ENCODE results near the gene IRGQ.
"Not testable (repeated sequence)": the region's sequence is repeated elsewhere in the genome, so short reads cannot be mapped to it uniquely, and the experiment has no call there.

The IRGQ gene

GRCh38 chr19:43597876-43598275 lies 1.9 kb upstream of the IRGQ start:
- DNase-seq = peak; percentile 16

GRCh38 chr19:43596842-43597461 lies 1.0 kb upstream of the IRGQ start:
- DNase-seq = no peak

GRCh38 chr19:43595605-43595998 lies 332 bp downstream of the IRGQ start:
- no peak for DNase-seq

GRCh38 chr19:43594710-43595604 lies 977 bp downstream of the IRGQ start:
- peak; percentile 79 for DNase-seq

GRCh38 chr19:43594081-43594697 lies 1.7 kb downstream of the IRGQ start:
- DNase-seq = no peak

GRCh38 chr19:43592800-43593350 lies 3.1 kb downstream of the IRGQ start:
- DNase-seq = no peak

GRCh38 chr19:43591904-43592772 lies 3.8 kb downstream of the IRGQ start:
- no peak for DNase-seq

GRCh38 chr19:43589678-43590077 lies 6.3 kb downstream of the IRGQ start:
- DNase-seq = no peak

GRCh38 chr19:43589277-43589676 lies 6.7 kb downstream of the IRGQ start:
- no peak for DNase-seq

- not testable (repeated sequence) for DNase-seq
Observed at GRCh38 chr19:43587029-43587428, 8.9 kb downstream of the IRGQ start.

GRCh38 chr19:43586346-43586745 lies 9.6 kb downstream of the IRGQ start:
- no peak for DNase-seq

GRCh38 chr19:43584484-43584883 lies 11.4 kb downstream of the IRGQ start:
- DNase-seq = no peak

- DNase-seq = no peak
Observed at GRCh38 chr19:43582495-43582894, 13.4 kb downstream of the IRGQ start.

- no peak for DNase-seq
Observed at GRCh38 chr19:43581467-43581866, 14.5 kb downstream of the IRGQ start.

- DNase-seq = no peak
Observed at GRCh38 chr19:43578787-43579186, 17.1 kb downstream of the IRGQ start.

- no peak for DNase-seq
Observed at GRCh38 chr19:43575955-43576878, 19.7 kb downstream of the IRGQ start.

- peak; percentile 99 for DNase-seq
Observed at GRCh38 chr19:43575156-43575950, 20.6 kb downstream of the IRGQ start, which contains the start of the genes PINLYP and XRCC1. PINLYP (plus strand) TSS chr19:43575801; CDS start chr19:43577192, 1,391 bp downstream. XRCC1 (minus strand) TSS chr19:43575527; CDS start chr19:43575458, 69 bp downstream.

- no peak for DNase-seq
Observed at GRCh38 chr19:43574424-43575155, 21.3 kb downstream of the IRGQ start.

- DNase-seq = peak; percentile 37
Observed at GRCh38 chr19:43572171-43572588, 23.8 kb downstream of the IRGQ start.
